Esophagus squamous epithelium (tissue), 5 donors: ENCODE data around the gene B2M. TPM values are rescaled to one million over a fixed set of nuclear protein-coding genes. Genes with fewer than 3 reads are reported as not detected.
A peak's percentile ranks its signal among the peaks of the same experiment; 100 is the strongest.
"Not testable (repeated sequence)": the region's sequence is repeated elsewhere in the genome, so short reads cannot be mapped to it uniquely, and the experiment has no call there.

Experiments
- DNase-seq: peaks from one replicate; lab custom pipeline; 2025; lab: John Stamatoyannopoulos, UW
- H3K27ac ChIP-seq, 4 donors: fragments of 200-600 bp; sonication (generic); one replicate each; pipeline ENCODE4 v1.5.1; 2016 to 2019; ENCODE audit warnings: mild to moderate bottlenecking in 1 of 4
- H3K27me3 ChIP-seq, 4 donors: fragments of 200-600 bp; sonication (generic); 1 replicate in 3 of 4; 2 replicates in 1 of 4; pipeline versions ENCODE4 v1.5.1 to v1.6.0; 2017 to 2021; ENCODE audit warnings: antibody characterized with exemption in 1 of 4
- H3K36me3 ChIP-seq, 3 donors: fragments of 200-600 bp; sonication (generic); one replicate each; pipeline ENCODE4 v1.5.1; 2016 to 2019
- H3K4me1 ChIP-seq, 3 donors: fragments of 200-600 bp; sonication (generic); one replicate each; pipeline ENCODE4 v1.5.1; 2017 to 2019
- H3K4me3 ChIP-seq, 4 donors: fragments of 200-600 bp; sonication (generic); 1 replicate in 3 of 4; 2 replicates in 1 of 4; pipeline ENCODE4 v1.5.1; 2016 to 2019; ENCODE audit warnings: mild to moderate bottlenecking in 2 of 4, moderate library complexity in 1 of 4
- H3K9me3 ChIP-seq, 3 donors: fragments of 200-600 bp; sonication (generic); one replicate each; pipeline ENCODE4 v1.5.1; 2016 to 2019
- CTCF ChIP-seq, 6 experiments: fragments of 450-650 bp in 4 of 6; fragments of 200-600 bp in 2 of 6; sonication (generic) in 2 of 6; IDR thresholded peaks; one replicate each; pipeline ENCODE4 v1.5.1; 2016 to 2019; ENCODE audit warnings: antibody characterized with exemption in 6 of 6, mild to moderate bottlenecking in 4 of 6, moderate library complexity in 4 of 6
- POLR2A ChIP-seq, 4 donors: fragments of 450-650 bp; IDR thresholded peaks; one replicate each; pipeline ENCODE4 v1.6.1; 2017; ENCODE audit warnings: antibody characterized with exemption in 4 of 4, mild to moderate bottlenecking in 4 of 4, moderate library complexity in 3 of 4
- WGBS, 2 donors: methylation state at CpG; one replicate each; pipeline ENCODE4 v1.1.5; 2018; 5-methylcytosine and 5-hydroxymethylcytosine counted together
- intact Hi-C: fragments of 100-400 bp; cut with DNase I; formaldehyde crosslinking; loops from one replicate; pipeline ENCODE4 v1.15.0; 2022
- total RNA-seq, 4 donors: library from RNA; depleted of rRNA; stranded (reverse); fragments of >200 nt; gene quantifications; one replicate each; pipeline ENCODE4 v1.1.0, GENCODE V29; 2016
- donor health status: DM: yes; HTN: yes; CAD: no.

Gene B2M
- total RNA-seq, 4 donors from 2014 or later, result 992 to 4,464 (median 1,820) TPM

GRCh38 chr15:44673639-44674038 lies 37.7 kb upstream of the B2M start:
- H3K27me3 ChIP-seq, result no peaks in the 10 kb centered on the region
- TF ChIP-seq POLR2A (IDR thresholded peaks at IDR 0.05) (no peak), CTCF (IDR thresholded peaks at IDR 0.05) (no peak)
- WGBS, 2 donors, result 95 to 97% methylated on average over 2 of the region's 2 CpGs
- DNase-seq, result no peak
- H3K9me3 ChIP-seq, result no peaks in the 10 kb centered on the region
- H3K4me3 ChIP-seq, result no peak overlapping the region
- peaks cover 0 to 8% (median 0%) of the 10 kb centered on the region in 3 donors for H3K4me1 ChIP-seq
- no peaks in the 10 kb centered on the region for H3K36me3 ChIP-seq
- intact Hi-C loops, result no loop called here
- H3K27ac ChIP-seq, result no peak overlapping the region

- Histone ChIP-seq H3K4me3 (no peak overlapping the region), H3K27me3 (no peaks in the 10 kb centered on the region), H3K36me3 (no peaks in the 10 kb centered on the region), H3K4me1 (peaks cover 0 to 8% (median 0%) of the 10 kb centered on the region in 3 donors), H3K9me3 (no peaks in the 10 kb centered on the region), H3K27ac (no peak overlapping the region)
- 67 to 70% methylated on average over 4 of the region's 5 CpGs for WGBS, 2 donors
- intact Hi-C loops, result no loop called here
- TF ChIP-seq POLR2A (IDR thresholded peaks at IDR 0.05) (no peak), CTCF (IDR thresholded peaks at IDR 0.05) (no peak)
- no peak for DNase-seq
Observed at GRCh38 chr15:44675911-44676310, 35.4 kb upstream of the B2M start.

GRCh38 chr15:44676676-44677075 lies 34.6 kb upstream of the B2M start:
- no peak for DNase-seq
- Histone ChIP-seq H3K27me3 (no peaks in the 10 kb centered on the region), H3K4me3 (no peak overlapping the region), H3K27ac (peak overlapping the region in 2 of 4 donors; percentile 10 to 37), H3K36me3 (no peaks in the 10 kb centered on the region), H3K9me3 (no peaks in the 10 kb centered on the region), H3K4me1 (peaks cover 0 to 8% (median 0%) of the 10 kb centered on the region in 3 donors)
- intact Hi-C loops, result no loop called here
- TF ChIP-seq CTCF (IDR thresholded peaks at IDR 0.05) (no peak), POLR2A (IDR thresholded peaks at IDR 0.05) (no peak)
- WGBS, 2 donors, result 48 to 60% methylated on average over 3 to 7 of the region's 7 CpGs

GRCh38 chr15:44682211-44682610 lies 29.1 kb upstream of the B2M start:
- Histone ChIP-seq H3K27ac (no peak overlapping the region), H3K27me3 (no peaks in the 10 kb centered on the region), H3K36me3 (no peaks in the 10 kb centered on the region), H3K4me1 (peaks cover 0 to 24% (median 15%) of the 10 kb centered on the region in 3 donors), H3K9me3 (no peaks in the 10 kb centered on the region), H3K4me3 (no peak overlapping the region)
- TF ChIP-seq CTCF (IDR thresholded peaks at IDR 0.05) (no peak), POLR2A (IDR thresholded peaks at IDR 0.05) (no peak)
- DNase-seq, result no peak
- WGBS, 2 donors, result 68 to 95% methylated on average over 2 of the region's 2 CpGs
- intact Hi-C loops, result no loop called here

- H3K36me3 ChIP-seq, H3K9me3 ChIP-seq, H3K27me3 ChIP-seq, intact Hi-C loops: not testable (repeated sequence)
- peak in 1 of 4 donors; percentile 47 for TF ChIP-seq POLR2A (IDR thresholded peaks at IDR 0.05)
- DNase-seq, result peak; percentile 8
- Histone ChIP-seq H3K4me3 (peak overlapping the region in 1 of 4 donors; percentile 17), H3K27ac (peak overlapping the region in 3 of 4 donors; percentile 36 to 57 (median 57)), H3K4me1 (peaks cover 0 to 19% (median 15%) of the 10 kb centered on the region in 3 donors)
- 27 to 29% methylated on average over 4 to 6 of the region's 8 CpGs for WGBS, 2 donors
Observed at GRCh38 chr15:44682809-44683682, 28.3 kb upstream of the B2M start.

- intact Hi-C loops, H3K9me3 ChIP-seq, H3K4me1 ChIP-seq, DNase-seq, H3K4me3 ChIP-seq, H3K27me3 ChIP-seq, H3K27ac ChIP-seq, H3K36me3 ChIP-seq: not testable (repeated sequence)
- 83 to 84% methylated on average over 2 of the region's 2 CpGs for WGBS, 2 donors
Observed at GRCh38 chr15:44689318-44689717, 22.0 kb upstream of the B2M start.

- intact Hi-C loops, H3K27ac ChIP-seq, H3K36me3 ChIP-seq, H3K9me3 ChIP-seq, DNase-seq, H3K4me1 ChIP-seq, H3K4me3 ChIP-seq, H3K27me3 ChIP-seq: not testable (repeated sequence)
- WGBS, 2 donors, result 31 to 33% methylated on average over 1 of the region's 1 CpG
Observed at GRCh38 chr15:44690245-44690644, 21.1 kb upstream of the B2M start.
